Nephron progenitor cell (in vitro differentiated cells): ENCODE results near the gene GALNT8.
A peak's percentile ranks its signal among the peaks of the same experiment; 100 is the strongest.

Source experiments
- DNase-seq: peaks from one replicate; pipeline ENCODE4 v3.0.0; 2021
- H3K27ac Mint-ChIP-seq: 2 replicates; pipeline ENCODE4 v1.8.0; 2021; ENCODE audit warnings: mild to moderate bottlenecking, moderate library complexity, mixed read lengths
- H3K27me3 Mint-ChIP-seq: 2 replicates; pipeline ENCODE4 v1.8.0; 2021; ENCODE audit warnings: mild to moderate bottlenecking, low read depth, mixed read lengths; ENCODE audit not compliant: poor library complexity
- H3K36me3 Mint-ChIP-seq: 2 replicates; pipeline ENCODE4 v1.8.0; 2021; ENCODE audit warnings: low read depth, mixed read lengths
- H3K4me1 Mint-ChIP-seq: 2 replicates; pipeline ENCODE4 v1.8.0; 2021; ENCODE audit warnings: mixed read lengths
- H3K4me3 Mint-ChIP-seq: 2 replicates; pipeline ENCODE4 v1.8.0; 2021; ENCODE audit warnings: mild to moderate bottlenecking, moderate library complexity, mixed read lengths
- H3K9me3 Mint-ChIP-seq: 2 replicates; pipeline ENCODE4 v1.8.0; 2021; ENCODE audit warnings: mild to moderate bottlenecking, moderate library complexity, mixed read lengths
- CTCF ChIP-seq: fragments of 200-600 bp; sonication (generic); IDR thresholded peaks from 2 replicates; pipeline ENCODE4 v1.5.0; 2021; ENCODE audit warnings: antibody characterized with exemption

GALNT8 gene

DNA sequence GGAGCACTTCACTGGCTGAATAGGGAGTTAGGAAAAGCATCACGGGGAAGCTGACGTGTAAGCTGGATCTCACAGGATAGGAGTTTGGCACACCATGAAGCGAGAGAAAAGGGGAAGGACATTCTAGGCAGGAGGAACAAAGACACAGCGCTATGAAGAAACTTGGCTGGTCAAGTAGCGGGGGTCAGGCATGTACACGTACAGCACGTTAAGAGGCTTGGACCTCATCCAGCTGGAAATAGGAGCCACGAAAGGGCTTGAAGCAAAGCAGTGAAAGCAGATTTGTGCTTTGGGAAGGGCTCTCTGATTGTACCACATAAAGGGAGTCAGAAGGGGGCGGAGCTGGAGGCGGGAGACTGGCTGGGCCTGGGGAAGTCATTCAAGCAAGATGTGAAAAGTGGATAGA, 19.6 kb upstream of the GALNT8 start:
- no peak for DNase-seq
- Mint-ChIP-seq H3K36me3 (peaks cover 71% of the 10 kb centered on the region), H3K4me1 (no peaks in the 10 kb centered on the region), H3K27ac (peak overlapping the region; percentile 34), H3K4me3 (no peak overlapping the region), H3K9me3 (no peaks in the 10 kb centered on the region), H3K27me3 (no peaks in the 10 kb centered on the region)
- no peak for TF ChIP-seq CTCF

DNA sequence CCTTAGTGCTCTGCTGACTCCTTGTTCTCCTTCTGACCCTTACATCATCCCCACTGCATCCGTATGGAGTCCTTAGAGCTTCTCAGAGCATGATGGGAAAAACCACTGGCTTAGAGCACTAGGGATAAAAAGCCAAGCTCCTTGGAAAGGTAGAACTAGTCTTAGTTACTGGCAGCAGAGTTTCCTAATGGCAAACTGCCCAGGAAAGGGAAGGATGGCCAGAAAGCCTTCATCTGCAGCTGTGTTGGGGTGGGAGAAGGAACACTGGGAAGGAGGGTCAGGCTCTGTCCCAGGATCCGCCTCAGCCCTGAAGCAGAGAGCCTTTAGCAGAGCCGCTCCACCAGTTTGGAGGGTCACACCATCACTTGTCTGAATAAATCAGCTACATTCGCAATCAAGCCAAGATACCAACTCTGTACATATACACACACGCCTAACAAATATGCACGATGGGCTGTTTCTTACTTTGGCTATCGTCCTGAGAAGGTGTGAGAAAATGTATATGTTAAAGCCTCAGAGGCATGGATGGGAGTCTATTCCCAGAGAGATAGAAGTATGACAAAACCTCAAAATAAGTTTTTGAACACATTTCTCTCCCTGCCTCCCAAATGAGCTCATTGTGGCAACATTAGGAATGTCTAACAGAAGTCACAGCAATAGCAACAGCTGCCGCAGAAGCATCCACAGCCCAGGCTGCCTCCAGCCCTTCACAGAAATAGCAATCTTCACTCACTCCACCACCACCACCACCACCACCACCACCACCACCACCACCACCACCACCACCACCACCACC, 18.6 kb upstream of the GALNT8 start:
- Mint-ChIP-seq H3K36me3 (peaks cover 63% of the 10 kb centered on the region), H3K4me3 (no peak overlapping the region)

GRCh38 chr12:4703676-4704075, 16.5 kb upstream of the GALNT8 start:
- no peaks in the 10 kb centered on the region for H3K27me3 Mint-ChIP-seq
- peaks cover 53% of the 10 kb centered on the region for H3K36me3 Mint-ChIP-seq
- H3K27ac Mint-ChIP-seq, result no peak overlapping the region
- no peak for TF ChIP-seq CTCF
- H3K4me1 Mint-ChIP-seq, result no peaks in the 10 kb centered on the region
- H3K9me3 Mint-ChIP-seq, result no peaks in the 10 kb centered on the region
- H3K4me3 Mint-ChIP-seq, result no peak overlapping the region
- DNase-seq, result no peak

More for the DNA sequence above, 18.6 kb upstream of the GALNT8 start:
- DNase-seq, result no peak
- TF ChIP-seq CTCF, result no peak
- Mint-ChIP-seq H3K9me3 (no peaks in the 10 kb centered on the region), H3K27ac (no peak overlapping the region), H3K4me1 (no peaks in the 10 kb centered on the region), H3K27me3 (no peaks in the 10 kb centered on the region)

DNA sequence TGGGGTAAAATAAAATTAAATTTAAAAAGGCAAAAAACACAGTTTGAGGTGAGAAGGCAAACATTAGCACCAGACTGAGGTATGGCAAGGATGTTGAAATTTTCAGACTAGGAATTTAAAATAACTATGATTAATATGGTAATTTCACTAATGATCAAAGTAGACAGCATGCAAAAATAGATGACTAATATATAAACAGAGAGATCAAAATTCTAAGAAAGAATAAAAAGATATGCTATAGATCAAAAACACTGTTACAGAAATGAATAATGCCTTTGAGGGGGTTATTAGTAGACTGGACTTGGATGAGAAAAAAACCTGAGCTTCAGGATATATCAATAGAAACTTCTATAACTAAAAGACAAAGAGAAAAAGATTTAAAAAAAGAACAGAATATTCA, 14.4 kb upstream of the GALNT8 start:
- H3K4me3 Mint-ChIP-seq, result no peak overlapping the region
- peaks cover 35% of the 10 kb centered on the region for H3K36me3 Mint-ChIP-seq
- no peak for DNase-seq
- H3K4me1 Mint-ChIP-seq, result no peaks in the 10 kb centered on the region
- no peaks in the 10 kb centered on the region for H3K27me3 Mint-ChIP-seq
- no peak for TF ChIP-seq CTCF
- no peak overlapping the region for H3K27ac Mint-ChIP-seq
- H3K9me3 Mint-ChIP-seq, result no peaks in the 10 kb centered on the region

- no peak overlapping the region for H3K4me3 Mint-ChIP-seq
- no peak overlapping the region for H3K27ac Mint-ChIP-seq
- H3K27me3 Mint-ChIP-seq, result no peaks in the 10 kb centered on the region
- TF ChIP-seq CTCF, result no peak
- no peaks in the 10 kb centered on the region for H3K9me3 Mint-ChIP-seq
- peaks cover 21% of the 10 kb centered on the region for H3K36me3 Mint-ChIP-seq
- no peaks in the 10 kb centered on the region for H3K4me1 Mint-ChIP-seq
- no peak for DNase-seq
These were observed 12.9 kb upstream of the GALNT8 start for GRCh38 chr12:4707306-4707705.

DNA sequence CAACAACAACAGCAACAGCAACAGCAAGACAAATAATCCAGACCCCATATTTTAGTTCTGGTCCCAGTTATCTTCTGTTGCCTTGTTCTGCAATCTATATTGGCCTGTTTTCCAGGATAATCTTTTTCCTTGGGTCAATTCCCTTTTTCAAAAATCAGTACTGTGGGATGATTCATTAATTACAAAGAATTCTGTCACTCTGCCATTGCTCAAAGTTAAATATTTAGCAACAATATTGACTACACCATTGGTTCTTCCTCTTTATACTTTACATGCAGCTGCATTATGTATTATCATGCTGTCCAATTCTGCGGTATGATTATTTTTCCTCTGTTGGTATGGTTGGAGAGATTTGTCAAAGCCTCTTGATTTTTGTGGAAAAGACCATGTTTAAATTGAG, 10.1 kb upstream of the GALNT8 start:
- no peak overlapping the region for H3K4me3 Mint-ChIP-seq
- no peak for TF ChIP-seq CTCF
- peaks cover 5% of the 10 kb centered on the region for H3K4me1 Mint-ChIP-seq
- DNase-seq, result no peak
- H3K27me3 Mint-ChIP-seq, result no peaks in the 10 kb centered on the region
- H3K36me3 Mint-ChIP-seq, result peaks cover 3% of the 10 kb centered on the region
- H3K27ac Mint-ChIP-seq, result no peak overlapping the region
- H3K9me3 Mint-ChIP-seq, result no peaks in the 10 kb centered on the region
